Sigmoid colon (tissue), 4 donors: Measurements from ENCODE around the gene CYB5A.

Experiments
- EP300 ChIP-seq, 4 donors: sonication (generic); formaldehyde crosslinking; IDR thresholded peaks; one replicate each; pipeline ENCODE4 v1.6.1; 2017; ENCODE audit warnings: antibody characterized with exemption in 4 of 4
- POLR2A ChIP-seq, 2 donors: fragments of 450-650 bp; IDR thresholded peaks; one replicate each; pipeline ENCODE4 v1.6.1; 2016; ENCODE audit warnings: antibody characterized with exemption in 2 of 2, mild to moderate bottlenecking in 2 of 2, moderate library complexity in 2 of 2
- POLR2AphosphoS5 ChIP-seq, 4 donors: sonication (generic); formaldehyde crosslinking; IDR thresholded peaks; one replicate each; pipeline ENCODE4 v1.6.1; 2017; ENCODE audit warnings: antibody characterized with exemption in 4 of 4
- TF ChIP-seq, protein P1 (sequence below), 4 experiments: fragments of 450-650 bp in 3 of 4; fragments of 200-600 bp in 1 of 4; IDR thresholded peaks; one replicate each; pipeline ENCODE4 v1.5.1; 2016 to 2019; ENCODE audit warnings: antibody characterized with exemption in 4 of 4, mild to moderate bottlenecking in 3 of 4, moderate library complexity in 2 of 4

- TF ChIP-seq POLR2A (IDR thresholded peaks at IDR 0.05), result no peak
- TF ChIP-seq, protein P1, sequence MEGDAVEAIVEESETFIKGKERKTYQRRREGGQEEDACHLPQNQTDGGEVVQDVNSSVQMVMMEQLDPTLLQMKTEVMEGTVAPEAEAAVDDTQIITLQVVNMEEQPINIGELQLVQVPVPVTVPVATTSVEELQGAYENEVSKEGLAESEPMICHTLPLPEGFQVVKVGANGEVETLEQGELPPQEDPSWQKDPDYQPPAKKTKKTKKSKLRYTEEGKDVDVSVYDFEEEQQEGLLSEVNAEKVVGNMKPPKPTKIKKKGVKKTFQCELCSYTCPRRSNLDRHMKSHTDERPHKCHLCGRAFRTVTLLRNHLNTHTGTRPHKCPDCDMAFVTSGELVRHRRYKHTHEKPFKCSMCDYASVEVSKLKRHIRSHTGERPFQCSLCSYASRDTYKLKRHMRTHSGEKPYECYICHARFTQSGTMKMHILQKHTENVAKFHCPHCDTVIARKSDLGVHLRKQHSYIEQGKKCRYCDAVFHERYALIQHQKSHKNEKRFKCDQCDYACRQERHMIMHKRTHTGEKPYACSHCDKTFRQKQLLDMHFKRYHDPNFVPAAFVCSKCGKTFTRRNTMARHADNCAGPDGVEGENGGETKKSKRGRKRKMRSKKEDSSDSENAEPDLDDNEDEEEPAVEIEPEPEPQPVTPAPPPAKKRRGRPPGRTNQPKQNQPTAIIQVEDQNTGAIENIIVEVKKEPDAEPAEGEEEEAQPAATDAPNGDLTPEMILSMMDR (IDR thresholded peaks at IDR 0.05), result no peak
- TF ChIP-seq EP300 (IDR thresholded peaks at IDR 0.05), result no peak
- TF ChIP-seq POLR2AphosphoS5 (IDR thresholded peaks at IDR 0.05), result no peak
These were observed 50.3 kb downstream of the CYB5A start for GRCh38 chr18:74241426-74241825.
